ENCODE measurements around the gene EGLN2. TPM values are rescaled to one million over a fixed set of nuclear protein-coding genes. Genes with fewer than 3 reads are reported as not detected.
"Not testable (repeated sequence)": the region's sequence is repeated elsewhere in the genome, so short reads cannot be mapped to it uniquely, and the experiment has no call there.

The EGLN2 gene
- total RNA-seq, 1 experiment from 2014 or later = 131 TPM

DNA sequence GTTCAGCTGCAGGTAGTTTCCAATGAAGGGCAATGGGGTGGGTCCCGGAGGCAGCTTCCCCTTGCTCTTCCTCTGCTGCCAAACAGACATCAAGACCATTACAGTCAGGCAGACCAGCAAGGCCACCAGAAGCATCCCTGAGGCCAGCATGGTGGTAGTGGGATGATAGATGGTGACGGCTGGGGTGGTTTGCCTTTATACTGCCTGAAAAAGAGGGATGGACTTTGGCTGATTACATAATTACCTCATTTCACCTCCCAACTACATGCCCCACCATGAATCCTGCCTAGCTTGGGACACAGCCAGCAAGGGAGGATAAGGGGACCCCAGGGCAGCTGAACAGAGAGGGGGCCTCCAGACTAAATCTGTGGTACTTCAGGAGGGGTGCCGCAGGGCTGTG lies 51.3 kb downstream of the EGLN2 start, which contains the start of gene CYP2A6:
Gene CYP2A6 (minus strand): TSS at position 171 of the 400 bp plus-strand sequence. CDS start 21 bp downstream, at position 150.
- not testable (repeated sequence) for H2AK5ac ChIP-seq (ENCODE audit: insufficient read length, low read length); H4K5ac ChIP-seq (ENCODE audit: insufficient read length, low read depth, low read length); H3K27ac Mint-ChIP-seq; H3K9ac ChIP-seq (ENCODE audit: extremely low read depth, insufficient read length, low read length); H3K4me2 ChIP-seq (ENCODE audit: insufficient read depth, insufficient read length, low read length); H3K36me3 Mint-ChIP-seq (ENCODE audit: insufficient read depth in 1 of 3, low read depth in 3 of 3); H3K27me3 ChIP-seq (ENCODE audit: insufficient read depth, low read length); H4K91ac ChIP-seq (ENCODE audit: insufficient read length, low read depth, low read length); H3K56ac ChIP-seq (ENCODE audit: insufficient read length, low read depth, low read length); H3K4ac ChIP-seq (ENCODE audit: low read depth, low read length); H3K27ac ChIP-seq (ENCODE audit: insufficient read length, low read depth, low read length); H2BK12ac ChIP-seq (ENCODE audit: insufficient read length, low read depth, low read length); H3K9me3 ChIP-seq (ENCODE audit: control insufficient read depth, low read depth, low read length); H3K18ac ChIP-seq (ENCODE audit: insufficient read length, low read depth, low read length); H3K79me2 ChIP-seq (ENCODE audit: insufficient read depth, low read length); H3K23ac ChIP-seq (ENCODE audit: insufficient read length, low read depth, low read length); H3K9me3 Mint-ChIP-seq; H4K20me1 ChIP-seq (ENCODE audit: control insufficient read depth, insufficient read depth, insufficient read length); H2AFZ ChIP-seq (ENCODE audit: low read length); H2BK20ac ChIP-seq (ENCODE audit: low read depth, low read length, poor library complexity, severe bottlenecking); H3K4me1 ChIP-seq (ENCODE audit: insufficient read depth, low read length); H2BK5ac ChIP-seq (ENCODE audit: insufficient read length, low read length); H3K79me1 ChIP-seq (ENCODE audit: insufficient read depth, low read depth, low read length, poor library complexity, severe bottlenecking); H4K8ac ChIP-seq (replicated peaks; ENCODE audit: insufficient read length, low read depth, low read length); H2BK120ac ChIP-seq (ENCODE audit: low read depth, low read length, poor library complexity, severe bottlenecking); H3K23me2 ChIP-seq (ENCODE audit: insufficient read length, low read depth, low read length, poor library complexity, severe bottlenecking); H3K4me3 Mint-ChIP-seq; DNase-seq; H3T11ph ChIP-seq (ENCODE audit: low read length); H2BK15ac ChIP-seq (ENCODE audit: low read depth, low read length); H3K14ac ChIP-seq (ENCODE audit: insufficient read depth, low read length)
- peaks cover 67% of the 10 kb centered on the region for H3K27me3 Mint-ChIP-seq (ENCODE audit: low read depth)
- H3K4me1 Mint-ChIP-seq = peaks cover 5 to 17% of the 10 kb centered on the region in 2 experiments
- no CpG with 5 or more reads among the region's 3 CpGs for WGBS (ENCODE audit: extremely low coverage, insufficient read length, low lambda C conversion rate)

DNA sequence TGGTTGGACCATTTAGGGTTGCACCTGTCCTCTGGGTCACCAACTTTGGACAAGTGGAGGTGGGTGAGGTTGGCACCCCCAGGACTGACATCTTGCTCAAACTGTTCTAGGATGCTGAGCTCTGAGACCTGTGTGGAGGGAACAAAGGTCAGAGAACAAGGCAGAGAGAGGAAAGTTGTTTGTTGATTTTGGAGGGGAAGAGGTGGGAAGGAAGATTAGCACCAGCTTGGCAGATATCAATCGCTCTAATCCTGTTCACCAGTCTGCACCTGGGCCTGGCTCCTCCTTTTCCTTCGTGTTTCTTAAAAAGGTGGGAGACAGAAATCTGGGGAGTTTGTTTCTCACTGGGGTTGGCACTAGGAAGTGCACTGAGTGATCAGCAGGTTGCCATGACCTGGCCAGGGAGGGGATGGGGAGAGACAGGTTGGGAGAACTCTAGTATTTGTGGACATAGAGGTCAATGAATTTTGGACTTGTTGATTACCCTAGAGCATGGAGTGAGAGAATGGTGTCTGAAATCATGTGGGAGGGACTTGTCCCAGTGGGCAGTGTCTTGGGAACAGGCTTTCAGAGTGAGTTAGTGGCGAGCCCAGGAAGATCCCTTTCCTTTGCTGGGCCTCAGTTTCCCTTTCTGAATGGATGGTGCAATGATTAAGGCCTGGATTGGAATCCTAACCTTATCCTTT lies 53.6 kb downstream of the EGLN2 start:
- not testable (repeated sequence) for H3K4me1 ChIP-seq (ENCODE audit: insufficient read depth, low read length); H3K23ac ChIP-seq (ENCODE audit: insufficient read length, low read depth, low read length); H3K27ac ChIP-seq (ENCODE audit: insufficient read length, low read depth, low read length); H2BK120ac ChIP-seq (ENCODE audit: low read depth, low read length, poor library complexity, severe bottlenecking); H3K27ac Mint-ChIP-seq; DNase-seq; H3K79me2 ChIP-seq (ENCODE audit: insufficient read depth, low read length); H3K23me2 ChIP-seq (ENCODE audit: insufficient read length, low read depth, low read length, poor library complexity, severe bottlenecking); H4K20me1 ChIP-seq (ENCODE audit: control insufficient read depth, insufficient read depth, insufficient read length); H2AFZ ChIP-seq (ENCODE audit: low read length); H3K9me3 ChIP-seq (ENCODE audit: control insufficient read depth, low read depth, low read length); H2BK5ac ChIP-seq (ENCODE audit: insufficient read length, low read length); H2AK5ac ChIP-seq (ENCODE audit: insufficient read length, low read length); H3K4me2 ChIP-seq (ENCODE audit: insufficient read depth, insufficient read length, low read length); H3K14ac ChIP-seq (ENCODE audit: insufficient read depth, low read length); H3K56ac ChIP-seq (ENCODE audit: insufficient read length, low read depth, low read length); H4K5ac ChIP-seq (ENCODE audit: insufficient read length, low read depth, low read length); H2BK12ac ChIP-seq (ENCODE audit: insufficient read length, low read depth, low read length); H3K9ac ChIP-seq (ENCODE audit: extremely low read depth, insufficient read length, low read length); H2BK20ac ChIP-seq (ENCODE audit: low read depth, low read length, poor library complexity, severe bottlenecking); H3K4me3 Mint-ChIP-seq; H3K27me3 ChIP-seq (ENCODE audit: insufficient read depth, low read length); H3K4ac ChIP-seq (ENCODE audit: low read depth, low read length); H3K18ac ChIP-seq (ENCODE audit: insufficient read length, low read depth, low read length); H4K91ac ChIP-seq (ENCODE audit: insufficient read length, low read depth, low read length); H4K8ac ChIP-seq (replicated peaks; ENCODE audit: insufficient read length, low read depth, low read length); H3K79me1 ChIP-seq (ENCODE audit: insufficient read depth, low read depth, low read length, poor library complexity, severe bottlenecking); H3K9me3 Mint-ChIP-seq; H3K36me3 Mint-ChIP-seq (ENCODE audit: insufficient read depth in 1 of 3, low read depth in 3 of 3); H2BK15ac ChIP-seq (ENCODE audit: low read depth, low read length); H3T11ph ChIP-seq (ENCODE audit: low read length)
- Mint-ChIP-seq H3K4me1 (peaks cover 5 to 14% of the 10 kb centered on the region in 2 experiments), H3K27me3 (ENCODE audit: low read depth) (peaks cover 49% of the 10 kb centered on the region)
- no CpG with 5 or more reads among the region's 3 CpGs for WGBS (ENCODE audit: extremely low coverage, insufficient read length, low lambda C conversion rate)
